HG03378 (cell line): ENCODE measurements around the gene GRID1.

Experiments used
- ATAC-seq: cut with Tn5 transposase; IDR thresholded peaks from one replicate; pipeline ENCODE4 v1.9.1; 2021; ENCODE audit warnings: mild to moderate bottlenecking, moderate library complexity; ENCODE audit not compliant: unreplicated experiment

GRID1 gene

DNA sequence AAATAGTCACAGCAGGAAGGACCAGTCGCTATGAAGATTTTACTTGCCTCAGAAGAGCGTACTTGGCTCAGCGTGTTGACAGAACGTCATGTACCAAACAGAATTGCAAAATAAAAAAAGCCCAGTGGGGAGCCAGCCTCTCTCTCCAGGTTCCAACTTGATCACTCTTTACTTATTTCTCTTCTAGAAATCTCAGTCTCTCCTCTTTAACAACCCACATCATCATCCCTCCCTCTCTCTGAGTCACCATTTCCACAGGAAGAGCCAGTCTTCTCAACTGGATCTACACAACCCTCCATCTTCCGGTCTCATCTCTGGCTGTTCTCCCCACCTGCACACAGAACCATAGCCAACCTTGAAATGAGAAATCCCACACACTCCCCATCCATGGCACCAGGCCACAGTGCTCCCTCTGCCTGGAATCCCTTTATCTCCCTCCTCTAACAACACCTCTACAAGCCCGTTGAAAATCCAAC lies 718.3 kb downstream of the GRID1 start:
- ATAC-seq: no peak

DNA sequence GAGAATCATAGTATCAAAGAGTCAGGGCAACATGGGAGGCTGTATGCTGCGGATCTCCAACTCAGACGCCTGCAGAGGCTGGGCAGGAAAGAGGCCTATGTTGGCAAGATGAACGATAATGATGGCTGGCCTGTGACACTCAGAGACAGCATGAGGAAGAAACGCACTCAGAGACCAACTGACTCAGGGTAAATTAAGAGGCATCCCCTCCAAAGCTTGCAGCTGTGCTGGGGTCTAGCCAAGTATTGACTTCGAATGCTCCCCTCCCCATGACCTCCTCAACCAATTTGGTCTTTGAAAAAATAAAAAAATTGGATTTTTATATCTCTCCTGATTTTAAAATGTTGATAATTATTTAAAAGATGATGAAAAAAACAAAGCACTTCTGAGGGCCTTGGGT lies 718.9 kb downstream of the GRID1 start:
- ATAC-seq: no peak

DNA sequence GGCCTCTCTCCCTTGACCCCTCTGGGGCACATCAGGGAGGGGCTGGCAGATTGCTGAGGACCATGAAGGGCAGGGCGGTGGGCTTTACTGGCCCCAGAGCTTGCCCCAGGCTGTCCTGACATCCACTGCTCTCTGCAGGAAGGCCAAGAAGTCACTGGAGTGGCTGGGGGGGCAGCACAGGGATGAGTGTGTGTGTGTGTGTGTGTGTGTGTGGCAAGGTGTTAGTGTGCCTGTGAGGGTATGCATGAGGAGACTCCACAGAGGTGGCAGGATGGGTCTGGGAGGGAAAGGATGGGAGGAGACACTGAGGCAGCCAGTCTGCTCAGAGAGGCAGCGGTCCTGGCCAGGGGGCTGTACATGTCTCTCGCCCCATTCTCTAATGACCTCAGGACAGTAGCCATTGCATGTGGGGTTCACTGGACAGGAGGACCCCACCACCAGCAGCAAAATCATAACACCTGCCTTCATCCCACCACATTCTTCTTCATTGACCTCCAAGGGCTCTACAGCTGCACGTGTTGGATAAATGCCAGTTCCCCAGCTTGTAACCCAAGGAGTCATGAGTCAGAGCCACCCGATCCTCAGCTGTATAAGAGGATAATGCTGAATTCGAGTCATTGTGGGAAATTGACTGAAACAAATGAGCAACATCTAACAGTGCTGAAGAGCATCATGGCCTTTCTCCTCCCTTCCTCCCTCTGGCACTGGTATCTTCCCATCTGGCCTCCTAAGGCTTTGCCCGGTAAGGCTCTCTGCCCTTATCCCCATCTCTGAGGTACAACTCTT lies 720.5 kb downstream of the GRID1 start:
- ATAC-seq: no peak

- ATAC-seq: no peak
Measured at GRCh38 chr10:85645053-85645452, 721.5 kb downstream of the GRID1 start.

- ATAC-seq: no peak
Measured at GRCh38 chr10:85643845-85644525, 722.6 kb downstream of the GRID1 start.

DNA sequence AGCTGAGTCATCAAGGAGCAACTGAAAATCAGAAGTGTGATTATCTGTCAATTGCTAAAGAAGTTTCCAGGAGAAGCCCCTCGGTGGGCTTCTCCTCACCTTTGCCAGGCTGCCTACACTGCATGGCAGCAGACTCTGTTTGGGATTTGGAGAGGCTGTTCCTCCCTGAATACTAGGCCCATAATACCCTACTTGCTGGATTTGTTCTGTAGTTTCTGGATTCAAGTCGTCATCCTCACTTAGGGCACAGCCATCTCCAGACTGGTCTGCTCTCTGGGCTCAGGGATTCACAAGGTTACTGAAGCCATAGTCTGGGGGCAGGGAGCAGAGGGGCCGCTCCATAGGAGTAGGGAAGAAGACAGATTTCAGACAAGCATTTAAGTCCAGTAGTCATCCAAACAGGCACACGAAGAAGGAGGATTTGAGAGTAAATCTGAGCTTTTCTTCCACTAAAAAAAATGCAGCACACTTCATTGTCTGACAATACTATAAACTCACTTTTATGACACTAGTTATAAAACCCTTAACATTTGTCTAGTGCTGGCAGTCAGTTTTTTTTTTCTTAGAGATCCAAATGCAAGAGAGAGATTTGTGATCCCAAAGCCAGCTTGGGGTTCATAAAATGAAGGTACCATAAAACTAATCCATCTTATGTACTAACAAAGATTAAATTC lies 723.3 kb downstream of the GRID1 start:
- no peak for ATAC-seq

GRCh38 chr10:85642421-85643170 lies 724.0 kb downstream of the GRID1 start:
- no peak for ATAC-seq

- no peak for ATAC-seq
Measured at GRCh38 chr10:85642082-85642420, 724.5 kb downstream of the GRID1 start.

DNA sequence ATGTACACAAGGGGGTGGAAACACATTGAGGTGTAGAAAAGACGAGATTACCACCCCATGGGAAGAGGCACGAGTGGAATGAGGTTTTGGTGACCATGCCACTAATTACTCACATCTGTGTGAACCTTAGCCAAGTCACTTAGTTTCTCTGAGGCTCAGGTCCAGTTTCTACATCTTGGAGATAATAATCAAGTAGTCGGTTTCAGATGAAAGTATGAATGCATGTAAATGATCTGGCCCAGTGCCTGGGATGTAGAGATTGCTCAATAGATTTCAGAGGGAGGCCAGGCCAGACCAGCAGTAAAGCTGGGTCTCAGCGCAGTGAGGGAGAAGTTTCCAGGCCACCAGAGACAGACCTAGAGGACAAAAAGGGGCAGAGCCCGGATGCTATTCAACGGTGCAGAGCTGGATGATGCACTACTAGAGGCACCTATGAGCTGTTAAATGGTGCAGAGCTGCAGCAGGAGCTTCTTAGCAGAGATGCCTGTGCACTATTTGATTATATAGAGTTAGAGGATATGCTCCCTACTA lies 725.1 kb downstream of the GRID1 start:
- ATAC-seq: no peak

DNA sequence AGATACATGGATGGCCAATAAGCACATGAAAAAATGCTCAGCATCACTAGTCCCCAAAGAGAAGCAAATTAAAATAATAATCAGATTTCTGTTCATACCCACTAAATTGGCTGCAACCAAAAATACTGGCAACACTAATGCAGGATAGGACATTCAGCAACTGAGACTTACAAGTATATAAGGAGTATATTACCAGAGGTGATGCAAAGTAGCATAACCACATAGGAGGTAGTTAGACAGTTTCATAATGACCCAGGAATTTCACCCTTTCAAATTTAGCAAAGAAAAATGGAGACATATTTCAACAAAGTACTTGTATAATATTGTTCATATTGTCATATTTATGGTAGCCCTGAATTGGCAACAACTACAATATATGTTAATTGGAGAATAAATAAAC lies 727.8 kb downstream of the GRID1 start:
- ATAC-seq: no peak

GRCh38 chr10:85635650-85636049 lies 730.9 kb downstream of the GRID1 start:
- no peak for ATAC-seq

GRCh38 chr10:85624511-85624910 lies 742.1 kb downstream of the GRID1 start:
- ATAC-seq: no peak

GRCh38 chr10:85623758-85624157 lies 742.8 kb downstream of the GRID1 start:
- no peak for ATAC-seq

- ATAC-seq: no peak
Measured at GRCh38 chr10:85623342-85623741, 743.3 kb downstream of the GRID1 start.

DNA sequence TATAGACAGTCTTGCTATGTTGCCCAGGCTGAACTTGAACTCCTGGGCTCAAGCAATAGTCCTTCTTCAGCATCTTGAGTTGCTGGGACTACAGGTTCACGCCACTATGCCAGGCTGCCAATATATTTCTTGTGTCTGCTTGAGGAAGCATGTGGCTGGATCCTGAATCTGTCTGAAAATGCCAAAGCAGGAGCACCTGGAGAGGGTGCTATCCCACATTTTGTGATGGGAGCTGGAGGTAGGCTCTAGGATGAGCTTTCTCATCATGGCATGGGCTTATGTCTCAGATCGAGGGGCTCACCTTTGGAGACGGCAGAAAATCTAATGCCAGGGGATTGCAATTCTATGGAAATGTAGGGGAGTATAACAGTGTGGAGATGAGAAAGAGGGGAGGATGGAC lies 744.2 kb downstream of the GRID1 start:
- no peak for ATAC-seq

DNA sequence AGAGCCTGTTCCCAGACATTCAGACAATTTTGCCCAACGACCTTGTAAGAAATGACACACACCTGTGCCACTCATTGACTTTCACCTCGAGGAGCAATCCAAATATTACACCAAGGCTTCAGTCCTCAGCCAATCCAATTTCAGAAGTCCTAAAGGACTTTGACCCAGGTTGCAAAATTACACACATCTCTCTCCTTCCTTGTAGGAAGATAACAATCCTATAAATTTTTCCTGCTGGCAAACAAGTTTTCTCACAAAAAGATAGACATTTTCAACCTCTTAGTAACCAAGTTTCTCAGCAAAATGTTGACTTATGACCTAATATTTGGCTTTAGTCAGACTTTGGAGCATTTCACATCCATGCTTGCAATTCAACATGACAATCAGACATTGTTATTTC lies 745.0 kb downstream of the GRID1 start:
- ATAC-seq: no peak

DNA sequence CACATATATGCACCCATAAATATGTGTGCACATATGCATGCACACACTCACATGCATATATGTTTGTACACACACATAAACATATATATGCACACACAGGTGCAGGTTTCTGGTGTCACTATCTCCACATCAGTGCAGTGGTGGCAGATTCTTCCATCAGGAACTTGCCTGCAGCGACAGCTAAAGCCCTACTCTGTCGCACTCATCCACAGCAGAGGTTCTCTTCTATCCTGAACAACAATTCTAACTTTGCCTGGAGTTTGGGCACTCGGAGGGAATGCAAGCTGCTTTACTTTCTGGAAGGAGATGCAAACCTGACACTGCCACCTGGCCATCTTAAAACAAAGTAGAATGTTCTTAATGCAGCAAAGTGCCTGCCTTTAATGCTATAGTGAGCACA lies 745.8 kb downstream of the GRID1 start:
- no peak for ATAC-seq

DNA sequence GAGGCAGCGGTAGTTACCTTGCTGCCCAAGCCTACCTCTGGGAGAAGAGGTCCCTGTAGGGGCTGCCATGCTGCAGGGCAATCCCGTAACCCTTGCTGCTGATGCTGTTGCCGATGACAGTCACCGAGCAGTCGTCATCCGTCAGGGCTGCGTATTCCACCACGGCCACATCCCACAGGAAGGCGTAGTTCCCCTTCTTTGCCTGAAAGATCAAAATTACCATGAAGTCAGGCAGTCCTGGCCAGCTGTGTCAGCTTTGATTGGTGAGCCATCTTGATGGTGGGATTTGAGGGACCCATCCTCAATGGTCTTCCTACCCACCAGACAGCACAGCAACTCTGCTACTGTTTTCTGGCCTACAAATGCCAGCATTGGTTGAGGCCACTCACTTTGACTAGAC lies 746.8 kb downstream of the GRID1 start:
- no peak for ATAC-seq

- ATAC-seq: no peak
Measured at GRCh38 chr10:85618841-85619240, 747.8 kb downstream of the GRID1 start.

DNA sequence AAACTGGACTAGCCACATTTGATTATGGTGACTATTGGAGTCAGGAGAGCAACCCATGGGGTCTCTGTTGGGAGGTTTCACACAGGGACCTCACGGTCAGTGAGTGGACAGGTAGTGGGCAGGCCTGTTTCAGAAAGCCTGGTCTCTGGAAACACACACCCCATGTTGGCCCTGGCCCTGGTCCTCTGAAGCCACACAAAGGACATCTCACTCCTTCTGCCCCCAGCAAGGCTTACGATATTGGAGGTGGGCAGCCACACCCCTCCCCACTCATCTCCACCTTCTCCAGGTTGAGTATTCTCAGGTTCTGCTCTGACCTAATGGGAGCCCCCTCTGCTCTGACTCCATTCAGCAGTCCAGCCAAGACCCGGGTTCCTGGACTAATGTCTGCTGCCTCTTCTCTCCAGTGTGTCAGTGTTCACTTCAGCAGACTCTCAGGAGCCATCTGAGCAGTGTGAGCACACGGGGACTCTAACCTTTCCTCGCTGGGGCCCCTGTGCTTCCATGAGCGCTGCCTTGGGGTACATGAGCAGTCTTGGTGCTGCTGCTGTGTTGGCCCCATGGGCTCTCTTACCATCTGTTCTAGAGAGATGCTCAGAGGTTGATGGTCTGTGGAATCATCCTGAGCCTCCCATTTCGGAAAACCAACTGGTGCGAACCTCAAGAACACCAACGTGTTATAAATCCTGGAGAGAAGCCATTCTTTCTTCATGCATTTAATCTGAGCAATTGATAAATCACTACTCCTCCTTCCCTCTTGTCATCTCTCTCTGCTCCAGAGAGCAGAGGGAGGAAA lies 748.6 kb downstream of the GRID1 start:
- ATAC-seq: no peak
